Mononuclear cell (primary cell): ENCODE measurements around the gene MYO1D. TPM values are rescaled to one million over a fixed set of nuclear protein-coding genes. Genes with fewer than 3 reads are reported as not detected.
"Not testable (repeated sequence)": the region's sequence is repeated elsewhere in the genome, so short reads cannot be mapped to it uniquely, and the experiment has no call there.

Experiments
- H3K27me3 ChIP-seq: 2 replicates; pipeline ENCODE4 v1.6.0; 2011; ENCODE audit warnings: low read length, control low read depth; ENCODE audit not compliant: insufficient read depth
- H3K4me1 ChIP-seq: 2 replicates; pipeline ENCODE4 v1.5.1; 2011; ENCODE audit warnings: mild to moderate bottlenecking, low read length, control low read depth; ENCODE audit not compliant: insufficient read depth
- H3K4me3 ChIP-seq: 2 replicates; pipeline ENCODE4 v1.5.1; 2011; ENCODE audit warnings: mild to moderate bottlenecking, low read length, moderate library complexity
- H3K9me3 ChIP-seq: 2 replicates; pipeline ENCODE4 v1.5.1; 2011; ENCODE audit warnings: low read depth, mild to moderate bottlenecking, control low read depth, low read length
- total RNA-seq: library from RNA; depleted of rRNA; stranded (reverse); fragments of >200 nt; gene quantifications from one replicate; pipeline ENCODE4 v1.2.3, GENCODE V29; 2012

Gene MYO1D
- total RNA-seq, 1 donor: 5.7 TPM

- H3K4me1 ChIP-seq: no peaks in the 10 kb centered on the region
- no peaks in the 10 kb centered on the region for H3K9me3 ChIP-seq
- peaks cover 15% of the 10 kb centered on the region for H3K27me3 ChIP-seq
- no peak overlapping the region for H3K4me3 ChIP-seq
Measured at GRCh38 chr17:32904891-32905290, 28.0 kb upstream of the MYO1D start.

GRCh38 chr17:32903774-32904673, 27.1 kb upstream of the MYO1D start:
- Histone ChIP-seq H3K4me1 (no peaks in the 10 kb centered on the region), H3K9me3 (no peaks in the 10 kb centered on the region), H3K4me3 (no peak overlapping the region), H3K27me3 (peaks cover 15% of the 10 kb centered on the region)

- peaks cover 15% of the 10 kb centered on the region for H3K27me3 ChIP-seq
- H3K4me3 ChIP-seq: no peak overlapping the region
- no peaks in the 10 kb centered on the region for H3K9me3 ChIP-seq
- no peaks in the 10 kb centered on the region for H3K4me1 ChIP-seq
Measured at GRCh38 chr17:32901743-32902142, 24.8 kb upstream of the MYO1D start.

- Histone ChIP-seq H3K4me1 (no peaks in the 10 kb centered on the region), H3K27me3 (peaks cover 5% of the 10 kb centered on the region), H3K9me3 (no peaks in the 10 kb centered on the region), H3K4me3 (no peak overlapping the region)
Measured at GRCh38 chr17:32899236-32900013, 22.5 kb upstream of the MYO1D start.

GRCh38 chr17:32896647-32897258, 19.8 kb upstream of the MYO1D start:
- H3K9me3 ChIP-seq: no peaks in the 10 kb centered on the region
- H3K4me3 ChIP-seq: no peak overlapping the region
- no peaks in the 10 kb centered on the region for H3K4me1 ChIP-seq
- H3K27me3 ChIP-seq: no peaks in the 10 kb centered on the region

GRCh38 chr17:32894245-32894644, 17.3 kb upstream of the MYO1D start:
- H3K4me3 ChIP-seq: no peak overlapping the region
- H3K9me3 ChIP-seq: no peaks in the 10 kb centered on the region
- H3K27me3 ChIP-seq: no peaks in the 10 kb centered on the region
- no peaks in the 10 kb centered on the region for H3K4me1 ChIP-seq

GRCh38 chr17:32887410-32887809, 10.5 kb upstream of the MYO1D start:
- not testable (repeated sequence) for H3K9me3 ChIP-seq, H3K4me3 ChIP-seq, H3K4me1 ChIP-seq, H3K27me3 ChIP-seq

GRCh38 chr17:32886951-32887350, 10.0 kb upstream of the MYO1D start:
- H3K27me3 ChIP-seq, H3K4me1 ChIP-seq, H3K4me3 ChIP-seq, H3K9me3 ChIP-seq: not testable (repeated sequence)

- Histone ChIP-seq H3K27me3 (no peaks in the 10 kb centered on the region), H3K9me3 (no peaks in the 10 kb centered on the region), H3K4me3 (no peak overlapping the region), H3K4me1 (peaks cover 5% of the 10 kb centered on the region)
Measured at GRCh38 chr17:32882734-32883133, 5.8 kb upstream of the MYO1D start.

GRCh38 chr17:32882029-32882428, 5.1 kb upstream of the MYO1D start:
- H3K4me1 ChIP-seq: peaks cover 11% of the 10 kb centered on the region
- no peak overlapping the region for H3K4me3 ChIP-seq
- no peaks in the 10 kb centered on the region for H3K27me3 ChIP-seq
- H3K9me3 ChIP-seq: no peaks in the 10 kb centered on the region

- H3K4me1 ChIP-seq: peaks cover 19% of the 10 kb centered on the region
- H3K4me3 ChIP-seq: no peak overlapping the region
- H3K27me3 ChIP-seq: peaks cover 7% of the 10 kb centered on the region
- no peaks in the 10 kb centered on the region for H3K9me3 ChIP-seq
Measured at GRCh38 chr17:32880671-32881453, 3.9 kb upstream of the MYO1D start.

GRCh38 chr17:32879134-32879533, 2.2 kb upstream of the MYO1D start:
- Histone ChIP-seq H3K9me3 (no peaks in the 10 kb centered on the region), H3K4me3 (no peak overlapping the region), H3K27me3 (peaks cover 14% of the 10 kb centered on the region), H3K4me1 (peaks cover 19% of the 10 kb centered on the region)

GRCh38 chr17:32878211-32878610, 1.3 kb upstream of the MYO1D start:
- Histone ChIP-seq H3K4me1 (peaks cover 19% of the 10 kb centered on the region), H3K27me3 (peaks cover 14% of the 10 kb centered on the region), H3K4me3 (no peak overlapping the region), H3K9me3 (no peaks in the 10 kb centered on the region)

- Histone ChIP-seq H3K27me3 (peaks cover 14% of the 10 kb centered on the region), H3K9me3 (no peaks in the 10 kb centered on the region), H3K4me1 (peaks cover 19% of the 10 kb centered on the region), H3K4me3 (peak overlapping the region; percentile 62)
Measured at GRCh38 chr17:32877164-32877764, 340 bp upstream of the MYO1D start.
